Renal cortex interstitium (tissue), 11 donors: ENCODE results near the gene GNAZ. TPM values are rescaled to one million over a fixed set of nuclear protein-coding genes. Genes with fewer than 3 reads are reported as not detected.

Experiments used
- DNase-seq, 11 donors: peaks; one replicate each; pipeline ENCODE4 v3.0.0-alpha.2; 2013; ENCODE audit warnings: low read depth in 9 of 11, low spot score in 4 of 11; ENCODE audit errors: extremely low read depth in 1 of 11
- polyA plus RNA-seq, 3 donors: library from polyadenylated mRNA; unstranded; fragments of 120-200 nt; gene quantifications; one replicate each; pipeline ENCODE4 v1.2.1, GENCODE V29; 2013; ENCODE audit not compliant: insufficient read length in 3 of 3

GNAZ gene
- polyA plus RNA-seq, 3 donors, result 4.6 to 6.8 (median 6.7) TPM

GRCh38 chr22:23085351-23085671 is 15.0 kb downstream of the GNAZ start:
- no peak for DNase-seq

GRCh38 chr22:23085785-23086184 is 15.5 kb downstream of the GNAZ start:
- DNase-seq, result no peak

GRCh38 chr22:23086263-23086662 is 15.9 kb downstream of the GNAZ start:
- DNase-seq, result no peak

GRCh38 chr22:23086787-23087186 is 16.5 kb downstream of the GNAZ start:
- no peak for DNase-seq

- no peak for DNase-seq
These were observed 17.9 kb downstream of the GNAZ start for GRCh38 chr22:23088199-23088604.

GRCh38 chr22:23089010-23089409 is 18.7 kb downstream of the GNAZ start:
- no peak for DNase-seq

- DNase-seq, result no peak
These were observed 19.5 kb downstream of the GNAZ start for GRCh38 chr22:23089633-23090456.

GRCh38 chr22:23090457-23090835 is 20.1 kb downstream of the GNAZ start:
- no peak for DNase-seq

- DNase-seq, result no peak
These were observed 21.4 kb downstream of the GNAZ start for GRCh38 chr22:23091760-23092159.

GRCh38 chr22:23092217-23092955 is 22.1 kb downstream of the GNAZ start:
- DNase-seq, result no peak

- no peak for DNase-seq
These were observed 22.9 kb downstream of the GNAZ start for GRCh38 chr22:23093051-23093788.

GRCh38 chr22:23094260-23094659 is 23.9 kb downstream of the GNAZ start:
- no peak for DNase-seq

- DNase-seq, result no peak
These were observed 24.7 kb downstream of the GNAZ start for GRCh38 chr22:23094695-23095681.

- DNase-seq, result no peak
These were observed 25.5 kb downstream of the GNAZ start for GRCh38 chr22:23095733-23096342.

GRCh38 chr22:23097412-23098229 is 27.3 kb downstream of the GNAZ start:
- DNase-seq, result no peak

GRCh38 chr22:23098230-23098705 is 27.9 kb downstream of the GNAZ start:
- DNase-seq, result no peak

- DNase-seq, result no peak
These were observed 28.6 kb downstream of the GNAZ start for GRCh38 chr22:23098718-23099530.
